Thyroid gland (tissue), 4 donors: ENCODE measurements around the gene XAF1.

Experiments used
- POLR2A ChIP-seq, 2 donors: fragments of 450-650 bp; IDR thresholded peaks; one replicate each; pipeline ENCODE4 v1.6.1; 2017; ENCODE audit warnings: antibody characterized with exemption in 2 of 2, mild to moderate bottlenecking in 2 of 2, moderate library complexity in 1 of 2
- TF ChIP-seq, protein P1 (sequence below), 6 experiments: fragments of 200-600 bp in 3 of 6; fragments of 450-650 bp in 3 of 6; sonication (generic) in 3 of 6; IDR thresholded peaks; one replicate each; pipeline ENCODE4 v1.5.1; 2016 to 2019; ENCODE audit warnings: antibody characterized with exemption in 6 of 6, mild to moderate bottlenecking in 2 of 6, inconsistent platforms in 1 of 6, moderate library complexity in 1 of 6

- TF ChIP-seq, protein P1, sequence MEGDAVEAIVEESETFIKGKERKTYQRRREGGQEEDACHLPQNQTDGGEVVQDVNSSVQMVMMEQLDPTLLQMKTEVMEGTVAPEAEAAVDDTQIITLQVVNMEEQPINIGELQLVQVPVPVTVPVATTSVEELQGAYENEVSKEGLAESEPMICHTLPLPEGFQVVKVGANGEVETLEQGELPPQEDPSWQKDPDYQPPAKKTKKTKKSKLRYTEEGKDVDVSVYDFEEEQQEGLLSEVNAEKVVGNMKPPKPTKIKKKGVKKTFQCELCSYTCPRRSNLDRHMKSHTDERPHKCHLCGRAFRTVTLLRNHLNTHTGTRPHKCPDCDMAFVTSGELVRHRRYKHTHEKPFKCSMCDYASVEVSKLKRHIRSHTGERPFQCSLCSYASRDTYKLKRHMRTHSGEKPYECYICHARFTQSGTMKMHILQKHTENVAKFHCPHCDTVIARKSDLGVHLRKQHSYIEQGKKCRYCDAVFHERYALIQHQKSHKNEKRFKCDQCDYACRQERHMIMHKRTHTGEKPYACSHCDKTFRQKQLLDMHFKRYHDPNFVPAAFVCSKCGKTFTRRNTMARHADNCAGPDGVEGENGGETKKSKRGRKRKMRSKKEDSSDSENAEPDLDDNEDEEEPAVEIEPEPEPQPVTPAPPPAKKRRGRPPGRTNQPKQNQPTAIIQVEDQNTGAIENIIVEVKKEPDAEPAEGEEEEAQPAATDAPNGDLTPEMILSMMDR (IDR thresholded peaks at IDR 0.05), result no peak
- no peak for TF ChIP-seq POLR2A (IDR thresholded peaks at IDR 0.05)
These were observed 45.5 kb upstream of the XAF1 start for GRCh38 chr17:6710317-6710716.
